ENCODE data around the gene ARHGEF19. TPM values are rescaled to one million over a fixed set of nuclear protein-coding genes. Genes with fewer than 3 reads are reported as not detected.
A peak's percentile ranks its signal among the peaks of the same experiment; 100 is the strongest.

Gene ARHGEF19
- total and polyA plus RNA-seq, 2 of the 13 experiments (the other 11 are each of a cell fraction or from before 2014, with no cell fraction given): 1.7 to 1.8 TPM

DNA sequence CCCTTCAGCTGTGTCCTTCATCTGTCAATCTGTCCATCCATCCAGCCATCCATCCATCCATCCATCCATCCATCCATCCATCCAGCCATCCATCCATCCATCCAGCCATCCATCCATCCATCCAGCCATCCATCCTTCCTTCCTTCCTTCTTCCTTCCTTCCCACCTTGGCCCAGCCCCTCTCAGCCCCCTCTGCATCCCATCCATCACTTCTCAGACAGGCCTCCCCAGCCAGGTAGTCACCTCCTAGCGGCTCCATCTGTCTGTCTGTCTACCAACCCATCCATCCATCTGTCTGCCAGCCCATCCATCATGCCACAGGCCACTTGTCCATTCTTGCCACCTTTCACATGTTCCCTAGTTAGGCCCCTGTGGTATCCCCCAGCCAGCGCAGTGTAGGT lies 46.3 kb downstream of the ARHGEF19 start (continued):
- TF ChIP-seq, protein P1, sequence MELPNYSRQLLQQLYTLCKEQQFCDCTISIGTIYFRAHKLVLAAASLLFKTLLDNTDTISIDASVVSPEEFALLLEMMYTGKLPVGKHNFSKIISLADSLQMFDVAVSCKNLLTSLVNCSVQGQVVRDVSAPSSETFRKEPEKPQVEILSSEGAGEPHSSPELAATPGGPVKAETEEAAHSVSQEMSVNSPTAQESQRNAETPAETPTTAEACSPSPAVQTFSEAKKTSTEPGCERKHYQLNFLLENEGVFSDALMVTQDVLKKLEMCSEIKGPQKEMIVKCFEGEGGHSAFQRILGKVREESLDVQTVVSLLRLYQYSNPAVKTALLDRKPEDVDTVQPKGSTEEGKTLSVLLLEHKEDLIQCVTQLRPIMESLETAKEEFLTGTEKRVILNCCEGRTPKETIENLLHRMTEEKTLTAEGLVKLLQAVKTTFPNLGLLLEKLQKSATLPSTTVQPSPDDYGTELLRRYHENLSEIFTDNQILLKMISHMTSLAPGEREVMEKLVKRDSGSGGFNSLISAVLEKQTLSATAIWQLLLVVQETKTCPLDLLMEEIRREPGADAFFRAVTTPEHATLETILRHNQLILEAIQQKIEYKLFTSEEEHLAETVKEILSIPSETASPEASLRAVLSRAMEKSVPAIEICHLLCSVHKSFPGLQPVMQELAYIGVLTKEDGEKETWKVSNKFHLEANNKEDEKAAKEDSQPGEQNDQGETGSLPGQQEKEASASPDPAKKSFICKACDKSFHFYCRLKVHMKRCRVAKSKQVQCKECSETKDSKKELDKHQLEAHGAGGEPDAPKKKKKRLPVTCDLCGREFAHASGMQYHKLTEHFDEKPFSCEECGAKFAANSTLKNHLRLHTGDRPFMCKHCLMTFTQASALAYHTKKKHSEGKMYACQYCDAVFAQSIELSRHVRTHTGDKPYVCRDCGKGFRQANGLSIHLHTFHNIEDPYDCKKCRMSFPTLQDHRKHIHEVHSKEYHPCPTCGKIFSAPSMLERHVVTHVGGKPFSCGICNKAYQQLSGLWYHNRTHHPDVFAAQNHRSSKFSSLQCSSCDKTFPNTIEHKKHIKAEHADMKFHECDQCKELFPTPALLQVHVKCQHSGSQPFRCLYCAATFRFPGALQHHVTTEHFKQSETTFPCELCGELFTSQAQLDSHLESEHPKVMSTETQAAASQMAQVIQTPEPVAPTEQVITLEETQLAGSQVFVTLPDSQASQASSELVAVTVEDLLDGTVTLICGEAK (IDR thresholded peaks at IDR 0.05): no peak
- TF ChIP-seq, protein P1 (CRISPR knock-in tag; IDR thresholded peaks at IDR 0.05): no peak

- Histone ChIP-seq H3K27ac (ENCODE audit: extremely low read length, insufficient read depth, low read length) (no peak overlapping the region), H3K27me3 (ENCODE audit: control insufficient read depth in 1 of 2, insufficient read depth in 2 of 2, low read length in 2 of 2) (peaks cover 0 to under 1% of the 10 kb centered on the region in 2 experiments; a peak in 1 of 5 replicates), H3K9me3 (ENCODE audit: low read length) (no peaks in the 10 kb centered on the region), H3K4me2 (ENCODE audit: low read depth, low read length) (peak overlapping the region; percentile 75), H3K9ac (ENCODE audit: insufficient read depth, low read depth, low read length) (peak overlapping the region; percentile 45; the same call in 1 of the 2 replicates), H3K4me1 (ENCODE audit: insufficient read depth, low read length) (peaks cover 64% of the 10 kb centered on the region), H3K79me2 (ENCODE audit: insufficient read depth, low read length) (no peaks in the 10 kb centered on the region), H4K20me1 (ENCODE audit: insufficient read depth, low read length) (no peaks in the 10 kb centered on the region), H3K4me3 (replicated peaks in 1 of 3; ENCODE audit: insufficient read depth in 1 of 3, low read depth in 2 of 3, low read length in 3 of 3) (peak overlapping the region in 1 of 3 experiments; percentile 47; a peak in 2 of 6 replicates), H3K36me3 (replicated peaks in 1 of 2; ENCODE audit: control insufficient read depth in 1 of 2, insufficient read depth in 2 of 2, low read length in 2 of 2) (no peaks in the 10 kb centered on the region), H2AFZ (ENCODE audit: low read length) (no peak overlapping the region)
- ChIA-PET POLR2A (interaction anchor here (1.2 to 4.4 kb wide), 6 partner anchors 9 to 41 kb away, joined by 4 to 72 read pairs (median 16); partner anchors contain the start of gene EPHA2), CTCF (ENCODE audit: low intra/inter-chr PET ratio, low total read pairs) (no interaction called here)
- no TSS peak for BruUV-seq (replicated peaks)
- 27% methylated on average over 7 of the region's 7 CpGs for WGBS (ENCODE audit: low lambda C conversion rate)
- intact Hi-C loops (cut with micrococcal nuclease; ENCODE audit: unreplicated experiment) (loop anchor here (2.0 kb wide), 1 partner anchor 13 kb away; no protein-coding TSS in a partner anchor), in situ Hi-C loops (cut with HindIII; ENCODE audit: extremely low pct_ligation_motif_present, low pct_unique_long_range_greater_than_20kb) (no loop called here)
- FAIRE-seq (no peak), ATAC-seq (peak; percentile 60), DNase-seq (ENCODE audit: low spot score) (no peak)
- peak; percentile 27; the same call in 1 of the 2 replicates for TF ChIP-seq PHF20 (CRISPR knock-in tag; IDR thresholded peaks at IDR 0.05)
- TF ChIP-seq KDM5B (CRISPR knock-in tag; IDR thresholded peaks at IDR 0.05; ENCODE audit: borderline replicate concordance): 0 out of 2 replicates have a peak, but pooled peaks have one; percentile 39
- TF ChIP-seq ELF3 (CRISPR knock-in tag; IDR thresholded peaks at IDR 0.05): peak; percentile 88
- peak; percentile 69 for TF ChIP-seq ELF1 (CRISPR knock-in tag; IDR thresholded peaks at IDR 0.05)
- TF ChIP-seq ZSCAN25 (CRISPR knock-in tag; IDR thresholded peaks at IDR 0.05): peak; percentile 19; the same call in 1 of the 2 replicates
- TF ChIP-seq POLR2A (IDR thresholded peaks at IDR 0.05; ENCODE audit: insufficient read depth in 1 of 2, low read depth in 2 of 2, low read length in 2 of 2): 0 out of 4 replicates have a peak, but pooled peaks of 1 of the 2 experiments have one; percentile 38
- 0 out of 2 replicates have a peak, but pooled peaks have one; percentile 38 for TF ChIP-seq POLR2G (IDR thresholded peaks at IDR 0.05; ENCODE audit: low read depth, low read length)
- TF ChIP-seq ZFX (CRISPR knock-in tag; IDR thresholded peaks at IDR 0.05; ENCODE audit: low read depth): peak; percentile 50
- TF ChIP-seq EP300 (IDR thresholded peaks at IDR 0.05; ENCODE audit: low read depth in 2 of 2, low read length in 2 of 2): no peak
- no peak for TF ChIP-seq EP300 (CRISPR knock-in tag; IDR thresholded peaks at IDR 0.05; ENCODE audit: borderline replicate concordance)
- 0 out of 2 replicates have a peak, but pooled peaks have one; percentile 25 for TF ChIP-seq MYC (CRISPR knock-in tag; IDR thresholded peaks at IDR 0.05; ENCODE audit: borderline replicate concordance)
- TF ChIP-seq SAP130 (CRISPR knock-in tag; IDR thresholded peaks at IDR 0.05; ENCODE audit: low read depth): peak; percentile 25; the same call in 1 of the 2 replicates
- no peak for TF ChIP-seq GATA4 (IDR thresholded peaks at IDR 0.05; ENCODE audit: borderline replicate concordance, low read depth)
Observed at GRCh38 chr1:16165548-16165947, 46.9 kb downstream of the ARHGEF19 start.

Measured in HepG2 (cell line).